ENCODE data around the gene ZNF554. TPM values are rescaled to one million over a fixed set of nuclear protein-coding genes. Genes with fewer than 3 reads are reported as not detected.

The ZNF554 gene
- polyA plus RNA-seq, 2 of the 4 experiments (the other 2 are of a cell fraction), result 0.54 to 0.65 TPM

GRCh38 chr19:2804156-2805004 lies 15.3 kb upstream of the ZNF554 start:
- H3K4me1 ChIP-seq, result no peaks in the 10 kb centered on the region
- H3K4me2 ChIP-seq, result no peak overlapping the region
- no peak for FAIRE-seq
- TF ChIP-seq JUN (IDR thresholded peaks at IDR 0.05), result no peak
- no peak for TF ChIP-seq TP53 (CRISPR knock-in tag; IDR thresholded peaks at IDR 0.05)
- no peak for TF ChIP-seq ZFP36 (IDR thresholded peaks at IDR 0.05; ENCODE audit: borderline replicate concordance, partially characterized antibody)
- TF ChIP-seq RFX5 (IDR thresholded peaks at IDR 0.05), result no peak
- TF ChIP-seq HOXB13 (CRISPR knock-in tag; IDR thresholded peaks at IDR 0.05; ENCODE audit: low read depth), result no peak
- no peak for TF ChIP-seq POLR2A (IDR thresholded peaks at IDR 0.05; ENCODE audit: low read length)
- TF ChIP-seq HDAC2 (IDR thresholded peaks at IDR 0.05), result no peak
- no peak for TF ChIP-seq BHLHE40 (IDR thresholded peaks at IDR 0.05; ENCODE audit: low read depth, low read length)
- TF ChIP-seq SMC3 (IDR thresholded peaks at IDR 0.05), result no peak
- no peak for TF ChIP-seq FOXS1 (CRISPR knock-in tag; IDR thresholded peaks at IDR 0.05)
- no peak for TF ChIP-seq NFE2L2 (conservative IDR thresholded peaks at IDR 0.05; ENCODE audit: low read length)
- no peak for TF ChIP-seq ATOH8 (CRISPR knock-in tag; IDR thresholded peaks at IDR 0.05; ENCODE audit: low read depth)
- TF ChIP-seq POLR2AphosphoS2 (conservative IDR thresholded peaks at IDR 0.05; ENCODE audit: low read length), result no peak
- no peak for TF ChIP-seq HOXB5 (CRISPR knock-in tag; IDR thresholded peaks at IDR 0.05)
- TF ChIP-seq MYC (IDR thresholded peaks at IDR 0.05; ENCODE audit: borderline replicate concordance, low read length), result no peak
- H3K27ac ChIP-seq, result no peak overlapping the region
- WGBS (ENCODE audit: missing lambda C conversion rate), result 89% methylated on average over 19 of the region's 27 CpGs
- POLR2A ChIA-PET, result no interaction called here
- no peak for DNase-seq (ENCODE audit: low read depth in 1 of 2, low spot score in 1 of 2)
- CTCF ChIA-PET, result no interaction called here
- no peaks in the 10 kb centered on the region for H3K9me3 ChIP-seq
- H3K4me3 ChIP-seq, result no peak overlapping the region
- no peak for ATAC-seq

GRCh38 chr19:2805261-2805900 lies 14.3 kb upstream of the ZNF554 start:
- H3K27ac ChIP-seq, result no peak overlapping the region
- ChIA-PET CTCF (no interaction called here), POLR2A (no interaction called here)
- no peaks in the 10 kb centered on the region for H3K4me1 ChIP-seq
- no peaks in the 10 kb centered on the region for H3K9me3 ChIP-seq
- 97% methylated on average over 21 of the region's 28 CpGs for WGBS (ENCODE audit: missing lambda C conversion rate)
- FAIRE-seq, result no peak
- no peak overlapping the region for H3K4me2 ChIP-seq
- no peak overlapping the region for H3K4me3 ChIP-seq
- TF ChIP-seq KDM1A (IDR thresholded peaks at IDR 0.05; ENCODE audit: low read depth) (no peak), RFX5 (IDR thresholded peaks at IDR 0.05) (no peak), CHD4 (IDR thresholded peaks at IDR 0.05; ENCODE audit: borderline replicate concordance) (no peak), HMGXB4 (CRISPR knock-in tag; IDR thresholded peaks at IDR 0.05; ENCODE audit: borderline replicate concordance) (no peak)
- ATAC-seq, result no peak
- no peak for DNase-seq (ENCODE audit: low read depth in 1 of 2, low spot score in 1 of 2)

GRCh38 chr19:2805991-2806649 lies 13.5 kb upstream of the ZNF554 start:
- FAIRE-seq (no peak), DNase-seq (ENCODE audit: low read depth in 1 of 2, low spot score in 1 of 2) (no peak), ATAC-seq (no peak)
- ChIA-PET CTCF (no interaction called here), POLR2A (no interaction called here)
- Histone ChIP-seq H3K4me2 (no peak overlapping the region), H3K4me1 (no peaks in the 10 kb centered on the region), H3K27ac (no peak overlapping the region), H3K9me3 (no peaks in the 10 kb centered on the region), H3K4me3 (no peak overlapping the region)
- 93% methylated on average over 12 of the region's 23 CpGs for WGBS (ENCODE audit: missing lambda C conversion rate)
- TF ChIP-seq HMGXB4 (CRISPR knock-in tag; IDR thresholded peaks at IDR 0.05; ENCODE audit: borderline replicate concordance) (no peak), RFX5 (IDR thresholded peaks at IDR 0.05) (no peak), HES2 (IDR thresholded peaks at IDR 0.05) (no peak), FOXS1 (CRISPR knock-in tag; IDR thresholded peaks at IDR 0.05) (no peak), HOXB13 (CRISPR knock-in tag; IDR thresholded peaks at IDR 0.05; ENCODE audit: low read depth) (no peak), CBX2 (IDR thresholded peaks at IDR 0.05; ENCODE audit: borderline replicate concordance, low read depth) (no peak), EHMT2 (IDR thresholded peaks at IDR 0.05; ENCODE audit: low read depth) (no peak)
